ENCODE results near the gene TRAT1.

The TRAT1 gene

GRCh38 chr3:108830991-108831614 lies 8.5 kb downstream of the TRAT1 start:
- TF ChIP-seq CTCF (IDR thresholded peaks at IDR 0.05; ENCODE audit: low read depth, low read length), result no peak
- DNase-seq (ENCODE audit: extremely low read depth, low read depth), result no peak

- TF ChIP-seq CTCF (IDR thresholded peaks at IDR 0.05; ENCODE audit: low read depth, low read length), result no peak
- DNase-seq (ENCODE audit: extremely low read depth, low read depth), result no peak
These were observed 11.0 kb downstream of the TRAT1 start for GRCh38 chr3:108833611-108834010.

GRCh38 chr3:108834551-108834950 lies 12.0 kb downstream of the TRAT1 start:
- DNase-seq (ENCODE audit: extremely low read depth, low read depth), result no peak
- no peak for TF ChIP-seq CTCF (IDR thresholded peaks at IDR 0.05; ENCODE audit: low read depth, low read length)

- no peak for TF ChIP-seq CTCF (IDR thresholded peaks at IDR 0.05; ENCODE audit: low read depth, low read length)
- DNase-seq (ENCODE audit: extremely low read depth, low read depth), result no peak
These were observed 12.5 kb downstream of the TRAT1 start for GRCh38 chr3:108835101-108835500.

GRCh38 chr3:108838436-108838835 lies 15.8 kb downstream of the TRAT1 start:
- no peak for TF ChIP-seq CTCF (IDR thresholded peaks at IDR 0.05; ENCODE audit: low read depth, low read length)
- DNase-seq (ENCODE audit: extremely low read depth, low read depth), result no peak

- TF ChIP-seq CTCF (IDR thresholded peaks at IDR 0.05; ENCODE audit: low read depth, low read length), result no peak
- DNase-seq (ENCODE audit: extremely low read depth, low read depth), result no peak
These were observed 23.2 kb downstream of the TRAT1 start for GRCh38 chr3:108845709-108846293.

GRCh38 chr3:108847187-108847586 lies 24.6 kb downstream of the TRAT1 start:
- no peak for DNase-seq (ENCODE audit: extremely low read depth, low read depth)
- no peak for TF ChIP-seq CTCF (IDR thresholded peaks at IDR 0.05; ENCODE audit: low read depth, low read length)
